Keratinocyte (primary cell): Measurements from ENCODE around the gene PPP1R7. TPM values are rescaled to one million over a fixed set of nuclear protein-coding genes. Genes with fewer than 3 reads are reported as not detected.

Experiments
- DNase-seq: peaks from one replicate; pipeline ENCODE4 v3.0.0-alpha.2; 2011; ENCODE audit warnings: low read depth, missing footprints, low spot score
- FAIRE-seq: peaks from 2 replicates; lab custom pipeline; 2011; peaks lifted over from hg19 to GRCh38; lab: Jason Lieb, UNC
- H2AFZ ChIP-seq: 2 replicates; pipeline ENCODE4 v1.6.0; 2012; ENCODE audit warnings: low read length, control low read depth, inconsistent platforms; ENCODE audit not compliant: control insufficient read depth
- H3K27ac ChIP-seq: 2 replicates; pipeline ENCODE4 v1.5.1; 2011; ENCODE audit warnings: low read length; ENCODE audit not compliant: control insufficient read depth, insufficient read depth
- H3K27me3 ChIP-seq: 3 replicates; pipeline ENCODE4 v1.6.0; 2011; ENCODE audit warnings: low read length; ENCODE audit not compliant: control insufficient read depth, insufficient read depth; ENCODE audit errors: extremely low read depth
- H3K36me3 ChIP-seq, 2 experiments: 2 replicates in 1 of 2; 3 replicates in 1 of 2; pipeline ENCODE4 v1.5.1; 2011; ENCODE audit warnings: low read length in 2 of 2, mild to moderate bottlenecking in 1 of 2; ENCODE audit not compliant: control insufficient read depth in 2 of 2, insufficient read depth in 2 of 2; ENCODE audit errors: extremely low read depth in 1 of 2
- H3K4me1 ChIP-seq: 3 replicates; pipeline ENCODE4 v1.5.1; 2011; ENCODE audit warnings: low read length; ENCODE audit not compliant: control insufficient read depth, insufficient read depth; ENCODE audit errors: extremely low read depth
- H3K4me2 ChIP-seq: 3 replicates; pipeline ENCODE4 v1.6.0; 2011; ENCODE audit warnings: low read depth, low read length; ENCODE audit not compliant: control insufficient read depth, insufficient read depth; ENCODE audit errors: extremely low read depth
- H3K4me3 ChIP-seq, 3 experiments: fragments of 200-600 bp in 1 of 3; sonication (generic) in 1 of 3; 2 replicates in 2 of 3; 3 replicates in 1 of 3; pipeline ENCODE4 v1.5.1; 2011 to 2016; ENCODE audit warnings: low read length in 3 of 3, mild to moderate bottlenecking in 3 of 3, control low read depth in 2 of 3, inconsistent platforms in 1 of 3, low read depth in 1 of 3, mixed read lengths in 1 of 3, mixed run types in 1 of 3, moderate library complexity in 1 of 3; ENCODE audit not compliant: control insufficient read depth in 2 of 3, insufficient read depth in 2 of 3; ENCODE audit errors: extremely low read depth in 1 of 3
- H3K79me2 ChIP-seq: 2 replicates; pipeline ENCODE4 v1.6.0; 2012; ENCODE audit warnings: low read length; ENCODE audit not compliant: control insufficient read depth, insufficient read depth
- H3K9ac ChIP-seq: 3 replicates; pipeline ENCODE4 v1.6.0; 2011; ENCODE audit warnings: low read length; ENCODE audit not compliant: control insufficient read depth, insufficient read depth; ENCODE audit errors: extremely low read depth
- H3K9me1 ChIP-seq: 3 replicates; pipeline ENCODE4 v1.6.0; 2011; ENCODE audit warnings: low read length; ENCODE audit not compliant: control insufficient read depth, insufficient read depth; ENCODE audit errors: extremely low read depth
- H3K9me3 ChIP-seq: 2 replicates; pipeline ENCODE4 v1.5.1; 2012; ENCODE audit warnings: low read depth, low read length; ENCODE audit not compliant: control insufficient read depth
- H4K20me1 ChIP-seq: 3 replicates; pipeline ENCODE4 v1.6.0; 2011; ENCODE audit warnings: low read length; ENCODE audit not compliant: control insufficient read depth, insufficient read depth; ENCODE audit errors: extremely low read depth
- CTCF ChIP-seq, 3 experiments: IDR thresholded peaks in 1 of 3; conservative IDR thresholded peaks in 1 of 3; optimal IDR thresholded peaks in 1 of 3; 2 replicates in 2 of 3; 3 replicates in 1 of 3; pipeline versions ENCODE3 to v1.5.1; 2011; ENCODE audit warnings: low read length in 3 of 3, mild to moderate bottlenecking in 3 of 3, moderate library complexity in 2 of 3, control low read depth in 1 of 3, inconsistent platforms in 1 of 3; ENCODE audit not compliant: insufficient read depth in 2 of 3; ENCODE audit errors: extremely low read depth in 1 of 3
- EZH2 ChIP-seq: IDR thresholded peaks from one replicate; pipeline ENCODE4 v1.6.1; 2012; ENCODE audit warnings: inconsistent platforms, mild to moderate bottlenecking, low read length, moderate library complexity
- dilution Hi-C: fragments of 300-500 bp; cut with MboI; formaldehyde crosslinking; loops from one replicate; pipeline ENCODE4 v1.7.0; 2020; ENCODE audit warnings: low sequenced_read_pairs; ENCODE audit not compliant: extremely low pct_ligation_motif_present
- polyA plus RNA-seq, 5 experiments: library from polyadenylated mRNA; depleted of rRNA in 3 of 5; stranded (reverse) in 3 of 5; stranded (forward) in 1 of 5; unstranded in 1 of 5; fragments of >200 nt; gene quantifications; 1 replicate in 1 of 5; 2 replicates in 3 of 5; 3 replicates in 1 of 5; pipeline versions ENCODE4 v1.2.1 to v1.2.3, GENCODE V29; 2011 to 2012; ENCODE audit warnings: missing spikeins in 2 of 5, low read depth in 1 of 5, low replicate concordance in 1 of 5

The PPP1R7 gene
- polyA plus RNA-seq, 1 donor (not counting 4 experiments of a cell fraction or from before 2014, with no cell fraction given) = 84.9 TPM

DNA sequence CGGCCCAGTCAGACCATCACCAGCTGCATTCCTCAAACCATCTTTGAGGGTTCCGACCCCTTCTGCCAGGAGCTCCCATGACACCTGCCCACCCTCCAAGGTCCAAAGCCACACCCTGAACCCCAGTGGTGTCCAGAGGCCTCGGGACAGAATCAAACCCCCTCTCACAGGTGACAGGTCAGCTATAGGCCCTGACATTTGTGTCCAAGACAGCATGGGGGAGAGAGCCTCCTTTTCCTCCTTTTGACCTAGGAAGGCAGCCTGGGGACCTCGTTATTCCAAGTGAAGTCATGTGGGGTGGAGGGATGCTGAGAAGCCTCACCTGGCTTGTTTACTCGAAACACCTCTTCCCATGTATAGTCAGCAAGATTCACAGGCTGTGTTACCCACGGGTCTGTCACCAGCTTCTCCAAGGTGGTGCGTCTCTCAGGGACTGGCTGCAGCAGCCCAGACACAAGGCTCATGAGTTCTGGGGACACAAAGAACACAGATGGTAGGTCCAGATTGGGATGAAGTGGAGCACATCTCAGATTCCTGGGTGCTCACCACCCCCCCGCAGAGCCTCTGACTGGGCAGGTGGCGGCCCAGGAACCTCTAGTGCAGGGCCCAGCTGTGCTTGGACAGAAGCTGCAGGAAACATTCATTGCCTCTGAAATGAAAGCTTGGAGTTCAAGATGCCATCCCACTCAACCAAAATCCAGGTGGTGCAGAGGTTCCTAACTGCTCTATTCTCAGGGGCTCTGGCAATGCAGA, 43.1 kb upstream of the PPP1R7 start:
- Histone ChIP-seq H3K4me2 (no peak overlapping the region), H3K4me1 (no peaks in the 10 kb centered on the region), H3K79me2 (no peaks in the 10 kb centered on the region), H3K9me1 (no peaks in the 10 kb centered on the region), H2AFZ (no peak overlapping the region), H3K9ac (no peak overlapping the region), H3K27me3 (no peaks in the 10 kb centered on the region), H4K20me1 (no peaks in the 10 kb centered on the region), H3K36me3 (peaks cover 0 to 4% of the 10 kb centered on the region in 2 experiments), H3K9me3 (no peaks in the 10 kb centered on the region), H3K27ac (no peak overlapping the region), H3K4me3 (no peak overlapping the region)
- dilution Hi-C loops = no loop called here
- FAIRE-seq = no peak
- DNase-seq = no peak
- TF ChIP-seq CTCF (optimal IDR thresholded peaks at IDR 0.05 in 1 of 3, IDR thresholded peaks at IDR 0.05 in 1 of 3, conservative IDR thresholded peaks at IDR 0.05 in 1 of 3; ENCODE audit: extremely low read depth in 1 of 3, insufficient read depth in 2 of 3, low read length in 3 of 3) (no peak), EZH2 (no peak)

GRCh38 chr2:241108271-241109209, 41.7 kb upstream of the PPP1R7 start:
- H2AFZ ChIP-seq = no peak overlapping the region
- dilution Hi-C loops = no loop called here
- H3K27ac ChIP-seq = no peak overlapping the region
- no peak overlapping the region for H3K9ac ChIP-seq
- FAIRE-seq = no peak
- no peak overlapping the region for H3K4me2 ChIP-seq
- DNase-seq = no peak
- no peak overlapping the region for H3K4me3 ChIP-seq
- no peaks in the 10 kb centered on the region for H3K79me2 ChIP-seq
- no peaks in the 10 kb centered on the region for H4K20me1 ChIP-seq
- no peaks in the 10 kb centered on the region for H3K9me1 ChIP-seq
- H3K4me1 ChIP-seq = no peaks in the 10 kb centered on the region
- TF ChIP-seq CTCF (optimal IDR thresholded peaks at IDR 0.05 in 1 of 3, IDR thresholded peaks at IDR 0.05 in 1 of 3, conservative IDR thresholded peaks at IDR 0.05 in 1 of 3; ENCODE audit: extremely low read depth in 1 of 3, insufficient read depth in 2 of 3, low read length in 3 of 3) = no peak
- TF ChIP-seq EZH2 = no peak
- peaks cover 0 to 7% of the 10 kb centered on the region in 2 experiments for H3K36me3 ChIP-seq
- H3K9me3 ChIP-seq = no peaks in the 10 kb centered on the region
- H3K27me3 ChIP-seq = no peaks in the 10 kb centered on the region
